Loucy (cell line): ENCODE data around the gene TTL.

Source experiments
- H2AFZ ChIP-seq: fragments of 200-600 bp; sonication (generic); 2 replicates; pipeline ENCODE4 v1.6.0; 2016; ENCODE audit warnings: antibody characterized with exemption, mild to moderate bottlenecking, low read length, moderate library complexity
- H3F3A ChIP-seq: fragments of 200-600 bp; 2 replicates; pipeline ENCODE4 v1.6.0; 2016; ENCODE audit warnings: antibody characterized with exemption, low read depth, mild to moderate bottlenecking
- H3K27me3 ChIP-seq: fragments of 200-600 bp; sonication (generic); 2 replicates; pipeline ENCODE4 v1.6.1; 2014; ENCODE audit warnings: low read length, mild to moderate bottlenecking; ENCODE audit not compliant: insufficient read depth, poor library complexity, severe bottlenecking
- H3K36me3 ChIP-seq: fragments of 200-600 bp; sonication (generic); 2 replicates; pipeline ENCODE4 v1.6.1; 2016; ENCODE audit warnings: low read length; ENCODE audit not compliant: insufficient read depth
- H3K4me1 ChIP-seq: fragments of 200-600 bp; sonication (generic); 2 replicates; pipeline ENCODE4 v1.5.1; 2014; ENCODE audit warnings: low read length, mild to moderate bottlenecking; ENCODE audit not compliant: insufficient read depth, poor library complexity, severe bottlenecking
- H3K4me2 ChIP-seq: fragments of 200-600 bp; sonication (generic); 2 replicates; pipeline ENCODE4 v1.6.0; 2014; ENCODE audit warnings: antibody characterized with exemption, low read length, low read depth, mild to moderate bottlenecking; ENCODE audit not compliant: poor library complexity, severe bottlenecking
- H3K4me3 ChIP-seq: fragments of 200-600 bp; sonication (generic); 2 replicates; pipeline ENCODE4 v1.5.1; 2014; ENCODE audit warnings: low read length, mild to moderate bottlenecking, mixed read lengths; ENCODE audit not compliant: poor library complexity, severe bottlenecking
- H3K79me2 ChIP-seq: fragments of 200-600 bp; sonication (generic); 2 replicates; pipeline ENCODE4 v1.6.1; 2014; ENCODE audit warnings: low read length; ENCODE audit not compliant: insufficient read depth
- H3K9ac ChIP-seq: fragments of 200-600 bp; sonication (generic); 2 replicates; pipeline ENCODE4 v1.6.0; 2014; ENCODE audit warnings: mild to moderate bottlenecking, low read depth, low read length, moderate library complexity; ENCODE audit not compliant: poor library complexity, severe bottlenecking
- H3K9me2 ChIP-seq: fragments of 200-600 bp; sonication (generic); replicated peaks from 2 replicates; pipeline ENCODE4 v1.6.1; 2016; ENCODE audit warnings: low read depth, low read length, mixed read lengths
- H3K9me3 ChIP-seq: fragments of 200-600 bp; sonication (generic); 2 replicates; pipeline ENCODE4 v1.6.1; 2014; ENCODE audit warnings: mild to moderate bottlenecking, antibody characterized with exemption, low read length, low read depth; ENCODE audit not compliant: insufficient read depth
- H4K20me1 ChIP-seq: fragments of 200-600 bp; sonication (generic); 2 replicates; pipeline ENCODE4 v1.6.0; 2014; ENCODE audit warnings: antibody characterized with exemption, low read length, mild to moderate bottlenecking; ENCODE audit not compliant: insufficient read depth, poor library complexity, severe bottlenecking
- EZH2phosphoT487 ChIP-seq: fragments of 200-600 bp; IDR thresholded peaks from 2 replicates; pipeline ENCODE4 v1.6.1; 2018; ENCODE audit warnings: antibody characterized with exemption, mild to moderate bottlenecking, moderate library complexity, borderline replicate concordance
- TF ChIP-seq, protein P1 (sequence below): fragments of 200-600 bp; sonication (generic); conservative IDR thresholded peaks from 2 replicates; pipeline ENCODE4 v1.5.1; 2014; ENCODE audit warnings: mild to moderate bottlenecking, antibody characterized with exemption, low read length

TTL gene

GRCh38 chr2:112585400-112585799 is 103.4 kb downstream of the TTL start:
- Histone ChIP-seq H3K36me3 (no peaks in the 10 kb centered on the region), H3K27me3 (no peaks in the 10 kb centered on the region), H3F3A (no peaks in the 10 kb centered on the region), H3K9ac (no peak overlapping the region), H3K4me2 (no peak overlapping the region), H3K9me3 (no peaks in the 10 kb centered on the region), H3K4me1 (no peaks in the 10 kb centered on the region), H3K79me2 (no peaks in the 10 kb centered on the region), H2AFZ (no peak overlapping the region), H3K4me3 (no peak overlapping the region), H3K9me2 (no peaks in the 10 kb centered on the region), H4K20me1 (no peaks in the 10 kb centered on the region)
- no peak for TF ChIP-seq EZH2phosphoT487
- TF ChIP-seq, protein P1, sequence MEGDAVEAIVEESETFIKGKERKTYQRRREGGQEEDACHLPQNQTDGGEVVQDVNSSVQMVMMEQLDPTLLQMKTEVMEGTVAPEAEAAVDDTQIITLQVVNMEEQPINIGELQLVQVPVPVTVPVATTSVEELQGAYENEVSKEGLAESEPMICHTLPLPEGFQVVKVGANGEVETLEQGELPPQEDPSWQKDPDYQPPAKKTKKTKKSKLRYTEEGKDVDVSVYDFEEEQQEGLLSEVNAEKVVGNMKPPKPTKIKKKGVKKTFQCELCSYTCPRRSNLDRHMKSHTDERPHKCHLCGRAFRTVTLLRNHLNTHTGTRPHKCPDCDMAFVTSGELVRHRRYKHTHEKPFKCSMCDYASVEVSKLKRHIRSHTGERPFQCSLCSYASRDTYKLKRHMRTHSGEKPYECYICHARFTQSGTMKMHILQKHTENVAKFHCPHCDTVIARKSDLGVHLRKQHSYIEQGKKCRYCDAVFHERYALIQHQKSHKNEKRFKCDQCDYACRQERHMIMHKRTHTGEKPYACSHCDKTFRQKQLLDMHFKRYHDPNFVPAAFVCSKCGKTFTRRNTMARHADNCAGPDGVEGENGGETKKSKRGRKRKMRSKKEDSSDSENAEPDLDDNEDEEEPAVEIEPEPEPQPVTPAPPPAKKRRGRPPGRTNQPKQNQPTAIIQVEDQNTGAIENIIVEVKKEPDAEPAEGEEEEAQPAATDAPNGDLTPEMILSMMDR: no peak

DNA sequence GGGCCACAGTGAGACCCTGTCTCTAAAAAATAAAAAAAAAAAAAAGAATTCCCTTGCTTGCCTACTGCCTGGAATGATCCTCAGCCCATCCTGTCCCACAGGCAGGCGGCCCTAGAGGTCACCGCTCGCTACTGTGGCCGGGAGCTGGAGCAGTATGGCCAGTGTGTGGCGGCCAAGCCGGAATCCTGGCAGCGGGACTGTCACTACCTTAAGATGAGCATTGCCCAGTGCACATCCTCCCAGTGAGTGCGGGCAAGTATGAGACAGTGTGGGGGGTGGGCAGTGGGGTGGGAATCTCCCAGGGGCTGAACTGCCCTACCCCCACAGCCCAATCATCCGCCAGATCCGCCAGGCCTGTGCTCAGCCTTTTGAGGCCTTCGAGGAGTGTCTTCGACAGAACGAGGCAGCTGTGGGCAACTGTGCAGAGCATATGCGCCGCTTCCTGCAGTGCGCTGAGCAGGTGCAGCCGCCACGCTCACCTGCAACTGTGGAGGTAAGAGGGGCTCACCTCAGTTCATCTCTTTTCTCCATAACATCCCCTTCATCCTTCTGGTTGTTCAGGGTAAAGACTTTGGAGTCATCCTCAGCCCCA is 104.0 kb downstream of the TTL start:
- Histone ChIP-seq H3F3A (no peaks in the 10 kb centered on the region), H3K9me3 (no peaks in the 10 kb centered on the region), H3K4me3 (no peak overlapping the region), H3K9ac (no peak overlapping the region), H3K27me3 (no peaks in the 10 kb centered on the region), H3K79me2 (no peaks in the 10 kb centered on the region), H3K36me3 (no peaks in the 10 kb centered on the region), H3K9me2 (no peaks in the 10 kb centered on the region), H3K4me2 (no peak overlapping the region), H4K20me1 (no peaks in the 10 kb centered on the region), H2AFZ (no peak overlapping the region), H3K4me1 (no peaks in the 10 kb centered on the region)
- TF ChIP-seq EZH2phosphoT487: no peak
- TF ChIP-seq, protein P1: no peak

- H3K27me3 ChIP-seq: no peaks in the 10 kb centered on the region
- H3K9me2 ChIP-seq: no peaks in the 10 kb centered on the region
- no peaks in the 10 kb centered on the region for H3K9me3 ChIP-seq
- no peak overlapping the region for H3K9ac ChIP-seq
- no peaks in the 10 kb centered on the region for H4K20me1 ChIP-seq
- no peak overlapping the region for H2AFZ ChIP-seq
- H3F3A ChIP-seq: no peaks in the 10 kb centered on the region
- no peak overlapping the region for H3K4me2 ChIP-seq
- no peaks in the 10 kb centered on the region for H3K36me3 ChIP-seq
- H3K79me2 ChIP-seq: no peaks in the 10 kb centered on the region
- no peaks in the 10 kb centered on the region for H3K4me1 ChIP-seq
- no peak overlapping the region for H3K4me3 ChIP-seq
- TF ChIP-seq, protein P1: no peak
- TF ChIP-seq EZH2phosphoT487: no peak
These were observed 106.7 kb downstream of the TTL start for GRCh38 chr2:112588611-112589045.
